Measurements from ENCODE around the gene CMPK2. TPM values are rescaled to one million over a fixed set of nuclear protein-coding genes. Genes with fewer than 3 reads are reported as not detected.

CMPK2 gene
- total and polyA plus RNA-seq, 9 of the 15 experiments (the other 6 are each of a cell fraction or from before 2014, with no cell fraction given): 2.6 to 10.5 (median 5.0) TPM

DNA sequence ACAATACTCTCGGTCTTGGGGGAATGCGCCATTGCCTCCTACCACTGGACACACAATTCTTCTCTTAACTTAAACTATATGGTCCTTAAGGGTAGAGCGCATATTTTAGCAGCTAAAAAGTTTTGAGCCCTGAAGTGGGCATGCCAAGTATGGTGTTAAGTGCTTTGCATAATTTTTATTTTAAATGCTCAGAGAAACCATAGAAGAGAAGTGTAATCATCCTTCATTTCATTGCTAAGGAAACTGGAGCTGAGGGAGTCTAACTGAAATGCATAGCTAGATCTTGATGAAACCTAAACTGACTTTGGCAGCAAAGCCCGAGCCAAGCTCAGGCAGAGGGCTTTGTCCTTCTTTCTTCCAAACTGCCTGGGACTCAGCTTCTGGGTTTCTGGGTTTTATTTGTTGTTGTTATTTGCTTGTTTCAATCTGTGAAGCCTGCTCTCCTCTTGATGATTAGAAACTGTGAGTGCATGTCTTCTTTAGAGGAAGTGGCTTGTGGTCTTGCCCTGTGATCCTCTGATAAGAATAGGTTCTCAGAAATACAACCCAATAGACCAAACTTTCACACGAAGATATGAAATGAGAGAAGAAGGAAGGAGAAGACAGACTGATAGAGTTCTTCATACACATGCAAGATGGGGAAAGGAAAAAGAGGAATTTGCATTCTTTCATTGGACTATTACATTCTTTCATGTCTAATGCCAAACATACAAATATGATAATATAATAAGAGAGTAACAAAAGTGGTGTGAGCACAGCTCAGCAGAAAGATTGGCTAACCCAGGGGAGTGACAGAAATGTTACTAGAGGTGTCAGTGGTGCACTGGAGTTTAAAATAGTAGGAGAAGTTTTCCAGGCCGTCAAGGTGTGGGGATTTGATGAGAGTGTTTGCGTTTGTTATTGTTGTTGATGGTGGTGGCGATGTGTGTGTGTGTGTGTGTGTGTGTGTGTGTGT is 44.0 kb upstream of the CMPK2 start (continued):
- TF ChIP-seq MCM7 (IDR thresholded peaks at IDR 0.05) (no peak), ZNF23 (CRISPR knock-in tag; IDR thresholded peaks at IDR 0.05) (no peak), RBBP5 (IDR thresholded peaks at IDR 0.05; ENCODE audit: borderline replicate concordance, insufficient read depth, low read length, poor library complexity, severe bottlenecking) (no peak), HIVEP1 (CRISPR knock-in tag; IDR thresholded peaks at IDR 0.05) (no peak), ZNF12 (CRISPR knock-in tag; IDR thresholded peaks at IDR 0.05) (no peak), NFATC3 (IDR thresholded peaks at IDR 0.05) (no peak), SUPT5H (IDR thresholded peaks at IDR 0.05) (no peak), ELF4 (CRISPR knock-in tag; IDR thresholded peaks at IDR 0.05) (peak; percentile 45; the same call in 1 of the 2 replicates), GATAD2B (IDR thresholded peaks at IDR 0.05; ENCODE audit: borderline replicate concordance) (peak; percentile 79; the same call in 1 of the 2 replicates), SNRNP70 (optimal IDR thresholded peaks at IDR 0.05; ENCODE audit: low read depth, low read length) (no peak), PTTG1 (tag; IDR thresholded peaks at IDR 0.05; ENCODE audit: low read depth) (no peak), RAD21 (CRISPR knock-in tag; conservative IDR thresholded peaks at IDR 0.05 in 1 of 2, IDR thresholded peaks at IDR 0.05 in 1 of 2) (peak in 1 of 2 experiments; percentile 22; a peak in 1 of 4 replicates), ZNF41 (CRISPR knock-in tag; conservative IDR thresholded peaks at IDR 0.05) (no peak)
- TF ChIP-seq, protein P1, sequence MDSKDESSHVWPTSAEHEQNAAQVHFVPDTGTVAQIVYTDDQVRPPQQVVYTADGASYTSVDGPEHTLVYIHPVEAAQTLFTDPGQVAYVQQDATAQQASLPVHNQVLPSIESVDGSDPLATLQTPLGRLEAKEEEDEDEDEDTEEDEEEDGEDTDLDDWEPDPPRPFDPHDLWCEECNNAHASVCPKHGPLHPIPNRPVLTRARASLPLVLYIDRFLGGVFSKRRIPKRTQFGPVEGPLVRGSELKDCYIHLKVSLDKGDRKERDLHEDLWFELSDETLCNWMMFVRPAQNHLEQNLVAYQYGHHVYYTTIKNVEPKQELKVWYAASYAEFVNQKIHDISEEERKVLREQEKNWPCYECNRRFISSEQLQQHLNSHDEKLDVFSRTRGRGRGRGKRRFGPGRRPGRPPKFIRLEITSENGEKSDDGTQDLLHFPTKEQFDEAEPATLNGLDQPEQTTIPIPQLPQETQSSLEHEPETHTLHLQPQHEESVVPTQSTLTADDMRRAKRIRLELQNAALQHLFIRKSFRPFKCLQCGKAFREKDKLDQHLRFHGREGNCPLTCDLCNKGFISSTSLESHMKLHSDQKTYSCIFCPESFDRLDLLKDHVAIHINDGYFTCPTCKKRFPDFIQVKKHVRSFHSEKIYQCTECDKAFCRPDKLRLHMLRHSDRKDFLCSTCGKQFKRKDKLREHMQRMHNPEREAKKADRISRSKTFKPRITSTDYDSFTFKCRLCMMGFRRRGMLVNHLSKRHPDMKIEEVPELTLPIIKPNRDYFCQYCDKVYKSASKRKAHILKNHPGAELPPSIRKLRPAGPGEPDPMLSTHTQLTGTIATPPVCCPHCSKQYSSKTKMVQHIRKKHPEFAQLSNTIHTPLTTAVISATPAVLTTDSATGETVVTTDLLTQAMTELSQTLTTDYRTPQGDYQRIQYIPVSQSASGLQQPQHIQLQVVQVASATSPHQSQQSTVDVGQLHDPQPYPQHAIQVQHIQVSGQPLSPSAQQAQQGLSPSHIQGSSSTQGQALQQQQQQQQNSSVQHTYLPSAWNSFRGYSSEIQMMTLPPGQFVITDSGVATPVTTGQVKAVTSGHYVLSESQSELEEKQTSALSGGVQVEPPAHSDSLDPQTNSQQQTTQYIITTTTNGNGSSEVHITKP (IDR thresholded peaks at IDR 0.05; ENCODE audit: partially characterized antibody): no peak
- TF ChIP-seq, protein P2, sequence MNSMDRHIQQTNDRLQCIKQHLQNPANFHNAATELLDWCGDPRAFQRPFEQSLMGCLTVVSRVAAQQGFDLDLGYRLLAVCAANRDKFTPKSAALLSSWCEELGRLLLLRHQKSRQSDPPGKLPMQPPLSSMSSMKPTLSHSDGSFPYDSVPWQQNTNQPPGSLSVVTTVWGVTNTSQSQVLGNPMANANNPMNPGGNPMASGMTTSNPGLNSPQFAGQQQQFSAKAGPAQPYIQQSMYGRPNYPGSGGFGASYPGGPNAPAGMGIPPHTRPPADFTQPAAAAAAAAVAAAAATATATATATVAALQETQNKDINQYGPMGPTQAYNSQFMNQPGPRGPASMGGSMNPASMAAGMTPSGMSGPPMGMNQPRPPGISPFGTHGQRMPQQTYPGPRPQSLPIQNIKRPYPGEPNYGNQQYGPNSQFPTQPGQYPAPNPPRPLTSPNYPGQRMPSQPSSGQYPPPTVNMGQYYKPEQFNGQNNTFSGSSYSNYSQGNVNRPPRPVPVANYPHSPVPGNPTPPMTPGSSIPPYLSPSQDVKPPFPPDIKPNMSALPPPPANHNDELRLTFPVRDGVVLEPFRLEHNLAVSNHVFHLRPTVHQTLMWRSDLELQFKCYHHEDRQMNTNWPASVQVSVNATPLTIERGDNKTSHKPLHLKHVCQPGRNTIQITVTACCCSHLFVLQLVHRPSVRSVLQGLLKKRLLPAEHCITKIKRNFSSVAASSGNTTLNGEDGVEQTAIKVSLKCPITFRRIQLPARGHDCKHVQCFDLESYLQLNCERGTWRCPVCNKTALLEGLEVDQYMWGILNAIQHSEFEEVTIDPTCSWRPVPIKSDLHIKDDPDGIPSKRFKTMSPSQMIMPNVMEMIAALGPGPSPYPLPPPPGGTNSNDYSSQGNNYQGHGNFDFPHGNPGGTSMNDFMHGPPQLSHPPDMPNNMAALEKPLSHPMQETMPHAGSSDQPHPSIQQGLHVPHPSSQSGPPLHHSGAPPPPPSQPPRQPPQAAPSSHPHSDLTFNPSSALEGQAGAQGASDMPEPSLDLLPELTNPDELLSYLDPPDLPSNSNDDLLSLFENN (IDR thresholded peaks at IDR 0.05; ENCODE audit: low read depth in 2 of 2, low read length in 2 of 2): peak in 1 of 2 experiments; percentile 54; a peak in 1 of 4 replicates
- TF ChIP-seq, protein P3, sequence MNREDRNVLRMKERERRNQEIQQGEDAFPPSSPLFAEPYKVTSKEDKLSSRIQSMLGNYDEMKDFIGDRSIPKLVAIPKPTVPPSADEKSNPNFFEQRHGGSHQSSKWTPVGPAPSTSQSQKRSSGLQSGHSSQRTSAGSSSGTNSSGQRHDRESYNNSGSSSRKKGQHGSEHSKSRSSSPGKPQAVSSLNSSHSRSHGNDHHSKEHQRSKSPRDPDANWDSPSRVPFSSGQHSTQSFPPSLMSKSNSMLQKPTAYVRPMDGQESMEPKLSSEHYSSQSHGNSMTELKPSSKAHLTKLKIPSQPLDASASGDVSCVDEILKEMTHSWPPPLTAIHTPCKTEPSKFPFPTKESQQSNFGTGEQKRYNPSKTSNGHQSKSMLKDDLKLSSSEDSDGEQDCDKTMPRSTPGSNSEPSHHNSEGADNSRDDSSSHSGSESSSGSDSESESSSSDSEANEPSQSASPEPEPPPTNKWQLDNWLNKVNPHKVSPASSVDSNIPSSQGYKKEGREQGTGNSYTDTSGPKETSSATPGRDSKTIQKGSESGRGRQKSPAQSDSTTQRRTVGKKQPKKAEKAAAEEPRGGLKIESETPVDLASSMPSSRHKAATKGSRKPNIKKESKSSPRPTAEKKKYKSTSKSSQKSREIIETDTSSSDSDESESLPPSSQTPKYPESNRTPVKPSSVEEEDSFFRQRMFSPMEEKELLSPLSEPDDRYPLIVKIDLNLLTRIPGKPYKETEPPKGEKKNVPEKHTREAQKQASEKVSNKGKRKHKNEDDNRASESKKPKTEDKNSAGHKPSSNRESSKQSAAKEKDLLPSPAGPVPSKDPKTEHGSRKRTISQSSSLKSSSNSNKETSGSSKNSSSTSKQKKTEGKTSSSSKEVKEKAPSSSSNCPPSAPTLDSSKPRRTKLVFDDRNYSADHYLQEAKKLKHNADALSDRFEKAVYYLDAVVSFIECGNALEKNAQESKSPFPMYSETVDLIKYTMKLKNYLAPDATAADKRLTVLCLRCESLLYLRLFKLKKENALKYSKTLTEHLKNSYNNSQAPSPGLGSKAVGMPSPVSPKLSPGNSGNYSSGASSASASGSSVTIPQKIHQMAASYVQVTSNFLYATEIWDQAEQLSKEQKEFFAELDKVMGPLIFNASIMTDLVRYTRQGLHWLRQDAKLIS (CRISPR knock-in tag; IDR thresholded peaks at IDR 0.05): no peak

Data from K562 (cell line).